Keratinocyte (primary cell): Measurements from ENCODE around the gene NHSL1.

Source experiments
- CTCF ChIP-seq, 3 experiments: IDR thresholded peaks in 1 of 3; conservative IDR thresholded peaks in 1 of 3; optimal IDR thresholded peaks in 1 of 3; 2 replicates in 2 of 3; 3 replicates in 1 of 3; pipeline versions ENCODE3 to v1.5.1; 2011; ENCODE audit warnings: low read length in 3 of 3, mild to moderate bottlenecking in 3 of 3, moderate library complexity in 2 of 3, control low read depth in 1 of 3, inconsistent platforms in 1 of 3; ENCODE audit not compliant: insufficient read depth in 2 of 3; ENCODE audit errors: extremely low read depth in 1 of 3
- EZH2 ChIP-seq: IDR thresholded peaks from one replicate; pipeline ENCODE4 v1.6.1; 2012; ENCODE audit warnings: inconsistent platforms, mild to moderate bottlenecking, low read length, moderate library complexity

- TF ChIP-seq CTCF (optimal IDR thresholded peaks at IDR 0.05 in 1 of 3, IDR thresholded peaks at IDR 0.05 in 1 of 3, conservative IDR thresholded peaks at IDR 0.05 in 1 of 3; ENCODE audit: extremely low read depth in 1 of 3, insufficient read depth in 2 of 3, low read length in 3 of 3) (no peak), EZH2 (no peak)
Observed at GRCh38 chr6:138410972-138411880, 88.1 kb downstream of the NHSL1 start.
